A673 (cell line): ENCODE measurements around the gene BANF1. TPM values are rescaled to one million over a fixed set of nuclear protein-coding genes. Genes with fewer than 3 reads are reported as not detected.
A peak's percentile ranks its signal among the peaks of the same experiment; 100 is the strongest.

Experiments used
- Bru-seq: library from RNA; stranded (reverse); fragments of 400-500 nt; gene quantifications from one replicate; lab custom pipeline; 2021; lab: Mats Ljungman, UMichigan
- BruChase-seq, 2 experiments: library from RNA; stranded (reverse); fragments of 400-500 nt; gene quantifications; one replicate each; lab custom pipeline; 2021; lab: Mats Ljungman, UMichigan
- BruUV-seq: library from RNA; stranded (reverse); fragments of 400-500 nt; replicated peaks from 2 replicates; lab custom pipeline; 2021; lab: Mats Ljungman, UMichigan
- CTCF ChIA-PET: fragments of 300-600 bp; sonication (Branson Sonifier 250); formaldehyde crosslinking; loops from one replicate; lab custom pipeline; 2022; ENCODE audit warnings: antibody characterized with exemption; lab: Charles Lee
- POLR2A ChIA-PET: fragments of 300-600 bp; sonication (Branson Sonifier 250); formaldehyde crosslinking; loops from one replicate; lab custom pipeline; 2022; ENCODE audit warnings: antibody characterized with exemption; ENCODE audit not compliant: low non-redundant PET; lab: Charles Lee
- DNase-seq: peaks from one replicate; pipeline ENCODE4 v3.0.0-alpha.2; 2015; ENCODE audit warnings: low spot score
- H3K27ac ChIP-seq: fragments of 200-600 bp; sonication (generic); 2 replicates; pipeline ENCODE4 v1.5.1; 2016; ENCODE audit warnings: mixed run types, low read depth, mild to moderate bottlenecking, mixed read lengths, antibody characterized with exemption, low read length; ENCODE audit not compliant: poor library complexity, severe bottlenecking
- H3K27me3 ChIP-seq: fragments of 200-600 bp; sonication (generic); replicated peaks from 2 replicates; pipeline ENCODE4 v1.6.1; 2017; ENCODE audit warnings: mixed run types, low read depth, mild to moderate bottlenecking, mixed read lengths, antibody characterized with exemption, low read length; ENCODE audit not compliant: insufficient read depth, poor library complexity
- H3K36me3 ChIP-seq: fragments of 200-600 bp; sonication (generic); 2 replicates; pipeline ENCODE4 v1.6.1; 2016; ENCODE audit warnings: mixed run types, mild to moderate bottlenecking, mixed read lengths, antibody characterized with exemption, low read length; ENCODE audit not compliant: insufficient read depth, poor library complexity, severe bottlenecking
- H3K4me1 ChIP-seq: fragments of 200-600 bp; sonication (generic); 2 replicates; pipeline ENCODE4 v1.6.1; 2017; ENCODE audit warnings: mixed run types, mild to moderate bottlenecking, mixed read lengths, antibody characterized with exemption, low read length; ENCODE audit not compliant: insufficient read depth, poor library complexity, severe bottlenecking
- H3K4me3 ChIP-seq: fragments of 200-600 bp; sonication (generic); 2 replicates; pipeline ENCODE4 v1.5.1; 2016; ENCODE audit warnings: low read depth, mixed run types, mild to moderate bottlenecking, mixed read lengths, low read length; ENCODE audit not compliant: poor library complexity, severe bottlenecking
- H3K9me3 ChIP-seq: fragments of 200-600 bp; sonication (generic); 2 replicates; pipeline ENCODE4 v1.6.1; 2016; ENCODE audit warnings: mixed run types, low read depth, mild to moderate bottlenecking, mixed read lengths, antibody characterized with exemption, low read length; ENCODE audit not compliant: poor library complexity, severe bottlenecking
- EZH2 ChIP-seq: fragments of 200-600 bp; sonication (generic); IDR thresholded peaks from 2 replicates; pipeline ENCODE4 v1.6.1; 2017; ENCODE audit warnings: borderline replicate concordance, low read depth, mild to moderate bottlenecking, mixed read lengths, antibody characterized with exemption, low read length; ENCODE audit not compliant: poor library complexity, severe bottlenecking
- intact Hi-C: fragments of 100-400 bp; cut with micrococcal nuclease; formaldehyde crosslinking; loops from one replicate; pipeline ENCODE4 v1.10.0; 2022; ENCODE audit not compliant: unreplicated experiment
- long read RNA-seq: library from polyadenylated mRNA; stranded (forward); transcript quantifications from one replicate; pipeline ENCODE4 v2.0.0, GENCODE V29; 2022
- total RNA-seq: library from RNA; stranded (reverse); gene quantifications from 2 replicates; pipeline ENCODE4 v1.2.3, GENCODE V29; 2021
- TF ChIP-seq, protein P1 (sequence below): fragments of 300-800, 200-600 bp; sonication (generic); conservative IDR thresholded peaks from 2 replicates; pipeline ENCODE4 v1.5.1; 2017; ENCODE audit warnings: low read depth, mild to moderate bottlenecking, antibody characterized with exemption, low read length, moderate library complexity, mixed read lengths

BANF1 gene, protein sequence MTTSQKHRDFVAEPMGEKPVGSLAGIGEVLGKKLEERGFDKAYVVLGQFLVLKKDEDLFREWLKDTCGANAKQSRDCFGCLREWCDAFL
- total RNA-seq (541 and 556 TPM in 2 replicates), Bru-seq, nascent RNA (percentile 97 among the genes with signal in this experiment), BruChase-seq, experiment 1, labeled RNA remaining after a 2-hour chase (percentile 99 among the genes with signal in this experiment), BruChase-seq, experiment 2, labeled RNA remaining after a 6-hour chase (percentile 99 among the genes with signal in this experiment)
- long read RNA-seq, transcript BANF1-208 (3 exons, 1,135 nt) = minor isoform, 22 of 779 reads
- long read RNA-seq, transcript BANF1-203 (2 exons, 612 nt) = minor isoform, 5 of 779 reads
- long read RNA-seq, transcript BANF1-201 (3 exons, 1,155 nt) = major isoform, 379 of 779 reads
- long read RNA-seq, transcript BANF1-202 (3 exons, 946 nt) = minor isoform, 51 of 779 reads
- long read RNA-seq, partial matches to known transcripts = 307 of 779 reads
- long read RNA-seq, other reads (novel, unspliced or antisense) = 14 of 779 reads

DNA sequence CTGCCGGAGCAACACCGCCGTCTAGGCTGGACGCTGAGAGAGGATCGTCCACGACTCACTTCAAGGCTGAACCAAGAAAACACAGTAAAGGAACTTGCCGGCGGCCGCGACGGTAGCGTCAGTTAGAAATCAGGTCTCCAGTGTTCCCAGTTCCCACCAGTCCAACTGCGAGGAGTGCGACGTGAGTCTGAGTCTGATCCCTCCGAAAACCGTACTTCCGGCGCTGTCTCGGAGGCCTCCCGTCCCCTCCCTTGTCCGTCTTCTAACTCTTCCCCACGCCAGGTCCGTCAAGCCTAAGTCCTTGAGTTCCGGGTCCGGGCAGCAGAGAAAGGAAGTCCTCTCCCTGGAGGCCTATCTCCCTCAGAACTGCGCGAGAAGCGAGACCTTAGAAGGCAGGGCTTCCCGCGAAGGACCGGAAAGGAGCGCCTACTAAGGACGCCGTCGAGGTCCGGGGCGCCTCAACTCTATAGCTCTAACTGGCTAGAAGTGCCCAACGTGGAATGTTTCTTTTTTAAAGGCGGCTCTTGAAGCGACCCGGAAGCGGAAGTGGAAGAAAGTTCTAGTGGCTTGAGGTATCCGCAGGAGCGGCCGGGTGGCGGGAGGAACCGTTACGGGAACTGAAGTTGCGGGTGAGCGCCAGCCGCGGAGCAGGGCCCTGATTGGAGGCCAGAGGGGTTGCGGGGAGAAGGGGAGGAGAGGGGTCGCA is at the start of gene BANF1, which contains the start of gene EIF1AD:
TSS of gene BANF1 (plus strand) at position 562 of the 706 bp plus-strand sequence. CDS start 748 bp downstream, outside the sequence.
TSS of gene EIF1AD (minus strand) at position 216 of the 706 bp plus-strand sequence. CDS start 1,768 bp downstream, outside the sequence.
- TF ChIP-seq, protein P1, sequence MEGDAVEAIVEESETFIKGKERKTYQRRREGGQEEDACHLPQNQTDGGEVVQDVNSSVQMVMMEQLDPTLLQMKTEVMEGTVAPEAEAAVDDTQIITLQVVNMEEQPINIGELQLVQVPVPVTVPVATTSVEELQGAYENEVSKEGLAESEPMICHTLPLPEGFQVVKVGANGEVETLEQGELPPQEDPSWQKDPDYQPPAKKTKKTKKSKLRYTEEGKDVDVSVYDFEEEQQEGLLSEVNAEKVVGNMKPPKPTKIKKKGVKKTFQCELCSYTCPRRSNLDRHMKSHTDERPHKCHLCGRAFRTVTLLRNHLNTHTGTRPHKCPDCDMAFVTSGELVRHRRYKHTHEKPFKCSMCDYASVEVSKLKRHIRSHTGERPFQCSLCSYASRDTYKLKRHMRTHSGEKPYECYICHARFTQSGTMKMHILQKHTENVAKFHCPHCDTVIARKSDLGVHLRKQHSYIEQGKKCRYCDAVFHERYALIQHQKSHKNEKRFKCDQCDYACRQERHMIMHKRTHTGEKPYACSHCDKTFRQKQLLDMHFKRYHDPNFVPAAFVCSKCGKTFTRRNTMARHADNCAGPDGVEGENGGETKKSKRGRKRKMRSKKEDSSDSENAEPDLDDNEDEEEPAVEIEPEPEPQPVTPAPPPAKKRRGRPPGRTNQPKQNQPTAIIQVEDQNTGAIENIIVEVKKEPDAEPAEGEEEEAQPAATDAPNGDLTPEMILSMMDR = no peak
- TF ChIP-seq EZH2 = no peak
- BruUV-seq = no TSS peak
- Histone ChIP-seq H3K27me3 (no peaks in the 10 kb centered on the region), H3K27ac (peak within 1 kb of the TSS; percentile 93), H3K36me3 (peaks cover 52% of the 10 kb centered on the region), H3K4me1 (peaks cover 3% of the 10 kb centered on the region), H3K4me3 (peak within 1 kb of the TSS; percentile 63), H3K9me3 (no peaks in the 10 kb centered on the region)
- ChIA-PET POLR2A (no interaction called here), CTCF (interaction anchor here (0.6 to 1.0 kb wide), 4 partner anchors 37 to 261 kb away, joined by 3 read pairs; no protein-coding TSS in a partner anchor)
- intact Hi-C loops = loop anchor here (2.0 to 5.0 kb wide), 3 partner anchors 40 to 220 kb away; partner anchors contain the start of genes AP5B1, SART1 and SF3B2
- peak; percentile 100 for DNase-seq

DNA sequence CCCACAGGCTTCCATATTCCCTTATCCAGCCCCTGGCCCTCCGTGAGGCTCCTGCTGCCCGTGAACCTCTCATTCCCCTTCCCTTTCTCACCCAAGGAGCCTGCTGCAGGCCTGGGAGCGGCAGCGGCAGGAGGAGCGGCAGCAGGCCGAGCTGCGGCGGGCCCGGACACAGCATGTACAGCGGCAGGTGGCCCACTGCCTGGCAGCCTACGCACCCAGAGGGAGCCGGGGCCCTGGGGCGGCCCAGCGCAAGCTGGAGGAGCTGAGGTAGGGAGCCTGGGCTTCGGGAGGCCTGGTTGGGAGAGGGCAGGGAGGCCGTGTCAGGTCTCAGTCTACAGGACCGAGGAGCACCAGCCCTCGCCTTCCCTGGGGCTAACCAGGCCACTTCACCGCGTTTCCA is 48.8 kb upstream of the BANF1 start:
- POLR2A ChIA-PET = no interaction called here
- H3K4me1 ChIP-seq = no peaks in the 10 kb centered on the region

DNA sequence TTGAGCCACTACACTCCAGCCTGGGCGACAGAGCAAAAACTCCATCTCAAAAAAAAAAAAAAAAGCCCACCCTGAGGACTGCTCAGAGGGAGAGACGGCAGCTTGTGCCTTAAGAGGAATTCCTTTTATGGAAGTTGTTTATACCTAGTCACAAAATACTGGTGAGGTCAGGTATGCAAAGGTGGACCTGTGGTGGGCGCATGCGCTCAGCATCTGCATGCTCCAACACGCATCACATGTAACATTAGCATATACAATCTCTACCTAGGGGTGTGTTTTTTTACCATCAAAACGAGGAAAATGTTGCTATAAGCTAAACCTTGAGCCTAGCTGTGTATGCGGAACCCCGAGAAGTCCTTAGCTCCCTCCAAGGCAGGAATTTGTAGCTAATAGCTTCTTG is 47.5 kb upstream of the BANF1 start:
- BruUV-seq = no TSS peak
- intact Hi-C loops = no loop called here
- POLR2A ChIA-PET = no interaction called here

More for the DNA sequence above, 48.8 kb upstream of the BANF1 start:
- intact Hi-C loops = no loop called here
- H3K4me3 ChIP-seq = no peak overlapping the region
- H3K9me3 ChIP-seq = no peaks in the 10 kb centered on the region
- DNase-seq = no peak
- TF ChIP-seq EZH2 = no peak
- TF ChIP-seq, protein P1 = no peak
- CTCF ChIA-PET = no interaction called here
- H3K27ac ChIP-seq = no peak overlapping the region
- H3K27me3 ChIP-seq = no peaks in the 10 kb centered on the region
- H3K36me3 ChIP-seq = no peaks in the 10 kb centered on the region
- BruUV-seq = no TSS peak

More for the DNA sequence above, 47.5 kb upstream of the BANF1 start:
- Histone ChIP-seq H3K9me3 (no peaks in the 10 kb centered on the region), H3K27me3 (no peaks in the 10 kb centered on the region), H3K4me3 (no peak overlapping the region), H3K36me3 (no peaks in the 10 kb centered on the region), H3K27ac (no peak overlapping the region), H3K4me1 (no peaks in the 10 kb centered on the region)
- TF ChIP-seq, protein P1 = no peak
- TF ChIP-seq EZH2 = no peak
- DNase-seq = no peak
- CTCF ChIA-PET = no interaction called here
